Hindlimb muscle (tissue), 1 donor: Measurements from ENCODE around the gene CCNH. TPM values are rescaled to one million over a fixed set of nuclear protein-coding genes. Genes with fewer than 3 reads are reported as not detected.

Source experiments
- DNase-seq: peaks from one replicate; pipeline ENCODE4 v3.0.0-alpha.2; 2013
- polyA plus RNA-seq: library from polyadenylated mRNA; unstranded; fragments of 120-200 nt; gene quantifications from one replicate; pipeline ENCODE4 v1.2.1, GENCODE V29; 2013; ENCODE audit not compliant: insufficient read length

Gene CCNH
- polyA plus RNA-seq, 1 donor: 24.3 TPM

- DNase-seq: no peak
Measured at GRCh38 chr5:87401626-87402025, 11.1 kb downstream of the CCNH start.

- DNase-seq: no peak
Measured at GRCh38 chr5:87400305-87400899, 12.3 kb downstream of the CCNH start.

- DNase-seq: no peak
Measured at GRCh38 chr5:87399720-87400119, 13.0 kb downstream of the CCNH start.

- DNase-seq: no peak
Measured at GRCh38 chr5:87398981-87399614, 13.6 kb downstream of the CCNH start.

- DNase-seq: no peak
Measured at GRCh38 chr5:87394411-87395165, 18.1 kb downstream of the CCNH start.

- no peak for DNase-seq
Measured at GRCh38 chr5:87393331-87393730, 19.4 kb downstream of the CCNH start.

- DNase-seq: no peak
Measured at GRCh38 chr5:87392801-87393200, 19.9 kb downstream of the CCNH start.

- no peak for DNase-seq
Measured at GRCh38 chr5:87392170-87392569, 20.6 kb downstream of the CCNH start.

- no peak for DNase-seq
Measured at GRCh38 chr5:87390576-87391199, 22.0 kb downstream of the CCNH start.

GRCh38 chr5:87390075-87390474, 22.7 kb downstream of the CCNH start:
- no peak for DNase-seq

GRCh38 chr5:87389296-87390034, 23.3 kb downstream of the CCNH start:
- DNase-seq: no peak

- no peak for DNase-seq
Measured at GRCh38 chr5:87388129-87388528, 24.6 kb downstream of the CCNH start.

GRCh38 chr5:87385802-87386201, 26.9 kb downstream of the CCNH start:
- no peak for DNase-seq

GRCh38 chr5:87383216-87383615, 29.5 kb downstream of the CCNH start:
- no peak for DNase-seq

GRCh38 chr5:87382224-87382623, 30.5 kb downstream of the CCNH start:
- no peak for DNase-seq

- DNase-seq: no peak
Measured at GRCh38 chr5:87372705-87373104, 40.0 kb downstream of the CCNH start.

GRCh38 chr5:87369431-87369830, 43.3 kb downstream of the CCNH start:
- no peak for DNase-seq

- no peak for DNase-seq
Measured at GRCh38 chr5:87368601-87369000, 44.1 kb downstream of the CCNH start.

- DNase-seq: no peak
Measured at GRCh38 chr5:87367243-87367642, 45.5 kb downstream of the CCNH start.

GRCh38 chr5:87361536-87362213, 51.1 kb downstream of the CCNH start:
- no peak for DNase-seq

- peak; percentile 19 for DNase-seq
Measured at GRCh38 chr5:87361031-87361445, 51.7 kb downstream of the CCNH start.

GRCh38 chr5:87360132-87360531, 52.6 kb downstream of the CCNH start:
- no peak for DNase-seq
